HG03025 (cell line): Measurements from ENCODE around the gene TMX1.
"Not testable (repeated sequence)": the region's sequence is repeated elsewhere in the genome, so short reads cannot be mapped to it uniquely, and the experiment has no call there.

Experiments used
- ATAC-seq: cut with Tn5 transposase; IDR thresholded peaks from one replicate; pipeline ENCODE4 v1.9.1; 2021; ENCODE audit warnings: mild to moderate bottlenecking, moderate library complexity; ENCODE audit not compliant: unreplicated experiment, low FRiP score

Gene TMX1, protein sequence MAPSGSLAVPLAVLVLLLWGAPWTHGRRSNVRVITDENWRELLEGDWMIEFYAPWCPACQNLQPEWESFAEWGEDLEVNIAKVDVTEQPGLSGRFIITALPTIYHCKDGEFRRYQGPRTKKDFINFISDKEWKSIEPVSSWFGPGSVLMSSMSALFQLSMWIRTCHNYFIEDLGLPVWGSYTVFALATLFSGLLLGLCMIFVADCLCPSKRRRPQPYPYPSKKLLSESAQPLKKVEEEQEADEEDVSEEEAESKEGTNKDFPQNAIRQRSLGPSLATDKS

DNA sequence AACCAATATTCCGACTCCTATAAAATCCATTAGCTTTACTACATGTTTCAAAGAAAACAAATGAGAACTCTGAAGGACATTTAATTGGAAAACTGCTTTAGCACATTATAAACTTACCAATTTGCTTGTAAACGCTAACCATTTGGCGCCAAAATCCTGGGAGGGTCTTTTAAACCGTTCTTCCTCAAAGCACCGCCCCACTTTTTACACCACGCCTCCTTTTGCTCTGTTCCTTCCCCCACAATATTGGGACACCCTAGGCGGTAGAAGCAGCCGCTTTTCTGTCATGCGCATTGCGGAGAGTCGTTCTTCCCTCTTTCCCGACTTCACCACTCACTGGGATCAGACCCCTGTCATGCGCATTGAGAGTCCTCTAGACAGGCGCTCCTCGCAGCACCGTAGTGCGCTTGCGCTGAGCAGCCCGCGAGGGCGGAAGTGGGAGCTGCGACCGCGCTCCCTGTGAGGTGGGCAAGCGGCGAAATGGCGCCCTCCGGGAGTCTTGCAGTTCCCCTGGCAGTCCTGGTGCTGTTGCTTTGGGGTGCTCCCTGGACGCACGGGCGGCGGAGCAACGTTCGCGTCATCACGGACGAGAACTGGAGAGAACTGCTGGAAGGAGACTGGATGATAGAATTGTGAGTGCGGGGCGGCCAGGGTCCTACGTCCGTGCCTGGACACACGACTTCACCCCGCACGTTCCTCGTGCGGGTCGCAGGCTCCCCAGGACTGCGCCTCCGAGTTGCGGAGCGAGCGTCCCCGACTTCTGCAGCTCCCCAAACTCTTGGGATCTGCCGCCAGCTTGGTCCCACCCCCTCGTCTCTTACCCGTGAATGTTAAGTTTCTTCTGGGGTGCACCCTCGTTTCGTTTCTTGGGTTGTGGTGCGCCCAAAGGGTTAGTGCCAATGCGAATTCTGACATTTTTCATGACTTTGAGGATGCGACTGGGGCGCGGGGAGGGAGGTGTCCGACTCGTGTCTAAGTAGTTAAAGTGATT, at the start of gene TMX1:
Gene TMX1, plus strand, starts transcription at position 435 of the 991 bp plus-strand sequence. Its CDS starts 46 bp downstream, at position 481.
- ATAC-seq = peak; percentile 87

DNA sequence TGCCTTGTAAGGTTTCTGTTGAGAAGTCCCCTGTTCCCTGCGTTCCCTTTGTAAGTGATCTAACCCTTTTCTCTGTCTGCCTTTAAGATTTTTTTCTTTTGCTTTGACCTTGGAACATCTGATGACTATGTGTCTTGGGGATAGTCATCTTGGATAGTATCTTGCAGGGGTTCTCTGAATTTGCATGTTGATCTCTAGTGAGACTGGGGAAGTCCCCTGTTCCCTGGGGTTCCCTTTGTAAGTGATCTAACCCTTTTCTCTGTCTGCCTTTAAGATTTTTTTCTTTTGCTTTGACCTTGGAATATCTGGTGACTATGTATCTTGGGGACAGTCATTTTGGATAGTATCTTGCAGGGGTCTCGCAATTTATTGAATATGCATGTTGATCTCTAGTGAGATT, 38.2 kb upstream of the TMX1 start:
- ATAC-seq = no peak

DNA sequence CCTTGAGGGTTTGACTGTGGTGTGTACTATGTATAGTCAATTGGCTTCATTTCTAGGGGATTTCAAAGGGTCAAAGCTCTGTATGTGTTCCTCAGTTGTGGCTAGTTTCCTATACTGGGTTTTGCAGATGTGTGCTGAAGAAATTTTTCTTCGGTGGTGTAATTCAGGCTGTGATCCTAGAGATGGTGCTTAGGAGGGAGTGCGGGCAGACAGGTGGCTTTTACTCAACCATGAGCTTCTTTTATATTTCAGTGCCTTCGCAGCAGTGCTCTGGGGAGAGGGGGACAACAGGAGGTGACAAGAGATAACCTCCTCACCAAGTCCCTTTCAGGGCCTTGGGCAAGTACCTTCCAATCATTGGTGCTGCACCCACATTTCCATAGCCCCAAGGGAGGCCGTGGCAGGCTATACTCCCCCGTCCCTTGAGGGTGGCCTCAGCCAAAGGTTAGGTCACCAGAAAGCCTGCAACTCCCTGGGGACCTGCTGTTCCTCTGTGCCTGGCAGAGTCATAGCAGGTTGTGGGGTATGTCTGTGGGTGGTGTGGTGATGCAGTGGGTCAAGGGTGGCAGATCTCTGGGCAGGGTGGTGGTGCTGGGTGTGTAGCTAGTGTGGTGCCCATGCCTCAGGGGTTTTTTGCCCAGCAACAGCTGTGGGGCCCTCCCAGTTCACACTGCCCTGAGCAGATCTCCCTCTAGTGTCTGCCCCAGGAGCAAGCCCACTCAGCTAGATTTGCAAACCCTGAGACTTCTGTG, 37.0 kb upstream of the TMX1 start:
- peak; percentile 54 for ATAC-seq

DNA sequence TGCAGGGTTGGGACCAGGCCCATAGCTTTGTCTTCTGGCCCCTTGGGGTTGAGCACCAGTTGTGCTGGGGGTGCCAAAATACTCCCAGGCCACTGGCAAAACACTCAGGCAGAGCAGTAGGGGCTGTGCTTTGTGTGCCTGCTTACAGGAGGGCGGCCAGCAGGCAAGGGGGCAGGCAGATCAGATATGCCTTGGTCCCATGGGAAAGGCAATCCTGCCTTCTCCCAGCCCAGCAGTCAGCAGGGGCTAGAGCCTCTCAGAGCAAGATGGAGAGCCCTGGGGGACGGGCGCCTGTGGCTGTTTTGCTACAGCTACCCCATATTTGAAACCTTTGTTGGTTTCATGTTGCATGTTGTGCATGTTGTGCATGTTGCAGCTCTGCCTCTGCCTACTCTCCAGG, 36.2 kb upstream of the TMX1 start:
- peak; percentile 3 for ATAC-seq

DNA sequence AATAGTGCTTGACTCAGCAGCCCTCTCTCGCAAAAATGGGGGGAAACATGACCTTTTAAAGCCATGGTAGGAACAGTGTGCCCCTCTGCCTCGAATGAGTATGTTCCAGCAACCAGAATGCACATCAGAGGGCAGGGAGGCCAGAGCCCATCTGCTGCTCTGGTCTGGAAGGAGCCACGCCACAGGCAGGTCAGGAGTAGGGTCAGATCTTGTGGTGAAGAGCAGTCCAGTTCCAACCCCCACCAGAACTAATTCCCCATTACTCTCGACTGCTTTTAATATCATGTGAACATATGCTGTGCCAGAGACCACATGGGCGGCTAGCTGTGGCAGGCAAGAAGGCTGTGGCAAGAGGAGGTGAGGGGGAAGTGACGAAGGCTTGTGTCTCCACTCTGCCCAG, 34.6 kb upstream of the TMX1 start:
- no peak for ATAC-seq

DNA sequence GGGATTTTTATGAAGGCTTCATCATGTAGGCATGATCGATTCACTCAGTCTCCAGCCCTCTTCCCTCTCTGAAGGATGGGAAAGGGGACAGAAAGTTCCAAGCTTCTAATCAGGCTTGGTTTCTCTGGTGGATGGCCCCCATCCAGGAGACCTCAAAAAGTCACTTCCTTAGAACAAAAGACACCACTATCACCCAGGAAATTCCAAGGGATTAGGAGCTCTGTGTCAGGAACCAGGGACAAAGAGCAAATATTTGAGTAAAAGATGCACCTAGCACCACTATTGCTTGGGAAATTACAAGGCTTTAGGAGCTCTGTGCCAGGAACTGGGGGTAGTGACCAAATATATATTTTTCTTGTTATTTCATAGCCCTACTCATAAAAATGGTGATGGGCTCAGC, 33.6 kb upstream of the TMX1 start:
- ATAC-seq = no peak

DNA sequence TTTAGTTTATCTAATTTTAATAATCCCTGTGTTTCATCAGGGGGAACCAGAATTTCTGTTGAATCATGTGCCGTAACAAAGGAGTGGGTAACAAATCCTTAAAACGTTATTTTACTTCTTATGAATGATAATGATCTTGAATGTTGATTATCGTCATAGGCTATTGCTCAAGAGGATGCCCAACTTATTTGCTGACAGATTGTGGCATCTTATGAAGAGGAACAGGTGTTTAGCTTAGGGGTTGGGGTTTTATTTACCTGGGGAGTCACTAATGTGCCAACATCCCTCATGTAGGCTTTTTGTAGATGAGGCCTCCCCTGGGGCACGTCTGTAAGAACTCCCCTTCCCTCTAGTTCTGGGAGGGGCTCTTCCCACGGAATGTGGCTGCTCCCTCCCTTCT, 32.4 kb upstream of the TMX1 start:
- ATAC-seq = no peak

DNA sequence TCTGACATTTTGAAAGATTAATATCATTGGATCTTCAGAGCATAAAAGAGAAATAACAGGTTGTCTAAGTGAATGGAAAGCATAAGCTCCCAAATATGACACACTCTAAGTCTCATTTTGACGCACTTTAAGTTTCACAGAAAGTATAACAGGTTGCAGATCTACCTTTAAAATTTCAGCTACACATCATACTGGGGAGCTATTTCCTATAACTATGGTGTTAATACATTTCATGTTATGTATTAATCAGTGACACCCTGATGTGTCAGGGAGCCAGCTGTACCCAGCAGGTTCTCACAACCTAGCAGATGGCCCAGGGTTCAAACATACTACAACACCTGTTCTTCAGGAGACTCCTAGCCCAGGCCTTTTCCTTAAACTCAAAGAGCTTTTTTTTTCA, 31.1 kb upstream of the TMX1 start:
- ATAC-seq = no peak

DNA sequence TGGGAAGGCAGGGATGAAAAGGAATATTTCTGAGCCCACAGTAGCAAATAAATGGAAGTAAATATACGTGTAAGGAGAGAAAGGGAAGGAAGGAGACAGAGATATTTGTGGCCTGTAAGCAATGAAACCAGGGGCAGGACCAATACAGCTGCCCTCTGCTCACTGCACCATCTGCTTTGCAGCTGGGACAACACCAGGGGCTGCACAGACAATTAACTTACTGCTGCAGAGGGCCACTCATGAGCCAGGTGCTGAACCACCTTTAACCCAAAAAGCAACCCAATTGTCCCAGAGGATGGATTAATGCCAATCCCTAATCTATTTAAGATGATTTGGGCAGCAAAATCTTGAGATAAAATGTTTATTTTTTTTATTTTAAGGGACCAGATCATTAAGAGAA, 30.6 kb upstream of the TMX1 start:
- no peak for ATAC-seq

DNA sequence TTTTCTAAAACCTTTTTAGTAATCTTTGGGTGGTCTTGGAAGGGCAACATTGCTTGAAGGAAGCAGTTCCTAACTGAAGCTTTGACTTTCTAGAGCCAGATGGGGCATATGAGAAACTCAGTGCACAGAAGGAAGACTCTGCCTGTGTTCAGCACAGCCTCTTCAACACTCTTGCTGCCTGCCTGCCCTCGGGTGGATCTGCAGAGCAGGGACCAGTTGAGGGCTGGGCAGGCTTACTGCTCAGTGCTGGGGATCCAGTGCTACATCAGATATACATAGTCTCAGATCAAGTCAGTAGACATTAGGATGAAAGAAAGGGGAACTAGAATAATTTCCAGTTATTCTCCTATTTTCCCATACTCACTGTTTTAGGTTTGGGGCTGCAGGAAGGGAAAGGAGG, 29.5 kb upstream of the TMX1 start:
- peak; percentile 49 for ATAC-seq

DNA sequence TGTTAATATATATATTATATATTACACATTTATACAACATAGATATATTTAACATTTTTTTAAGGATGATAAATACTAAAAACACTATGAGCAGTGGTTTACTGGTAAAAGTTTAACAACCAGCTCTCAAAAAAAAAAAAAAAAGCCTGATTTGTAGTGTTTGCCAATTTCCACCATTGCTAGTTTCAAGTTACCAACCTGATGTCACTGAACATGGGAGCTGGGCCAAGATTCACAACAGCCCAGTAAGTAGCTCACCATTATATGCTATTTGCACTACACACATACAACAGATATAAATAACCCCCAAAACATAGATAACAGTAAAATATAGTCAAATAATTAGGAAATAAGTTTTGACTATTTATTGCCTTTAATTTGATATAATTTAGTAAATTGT, 28.9 kb upstream of the TMX1 start:
- ATAC-seq = no peak

DNA sequence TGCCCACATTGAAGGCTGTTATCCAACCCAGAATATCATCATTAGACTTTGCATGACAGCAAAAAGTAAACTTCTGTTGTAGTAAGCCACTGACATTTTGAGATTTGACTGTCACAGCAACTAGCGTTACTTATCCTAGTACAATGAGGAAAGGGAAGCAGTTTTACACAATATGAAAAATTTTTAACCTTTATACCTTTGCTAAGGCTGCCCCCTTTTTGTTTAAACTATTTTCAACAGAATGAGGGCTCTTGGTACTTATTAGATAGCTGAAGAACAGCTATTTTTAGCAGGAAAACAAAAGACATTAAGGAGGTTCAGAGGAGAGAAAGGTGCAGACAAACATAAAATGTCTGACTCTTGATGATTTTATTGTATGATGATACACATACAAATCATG, 23.4 kb upstream of the TMX1 start:
- no peak for ATAC-seq

DNA sequence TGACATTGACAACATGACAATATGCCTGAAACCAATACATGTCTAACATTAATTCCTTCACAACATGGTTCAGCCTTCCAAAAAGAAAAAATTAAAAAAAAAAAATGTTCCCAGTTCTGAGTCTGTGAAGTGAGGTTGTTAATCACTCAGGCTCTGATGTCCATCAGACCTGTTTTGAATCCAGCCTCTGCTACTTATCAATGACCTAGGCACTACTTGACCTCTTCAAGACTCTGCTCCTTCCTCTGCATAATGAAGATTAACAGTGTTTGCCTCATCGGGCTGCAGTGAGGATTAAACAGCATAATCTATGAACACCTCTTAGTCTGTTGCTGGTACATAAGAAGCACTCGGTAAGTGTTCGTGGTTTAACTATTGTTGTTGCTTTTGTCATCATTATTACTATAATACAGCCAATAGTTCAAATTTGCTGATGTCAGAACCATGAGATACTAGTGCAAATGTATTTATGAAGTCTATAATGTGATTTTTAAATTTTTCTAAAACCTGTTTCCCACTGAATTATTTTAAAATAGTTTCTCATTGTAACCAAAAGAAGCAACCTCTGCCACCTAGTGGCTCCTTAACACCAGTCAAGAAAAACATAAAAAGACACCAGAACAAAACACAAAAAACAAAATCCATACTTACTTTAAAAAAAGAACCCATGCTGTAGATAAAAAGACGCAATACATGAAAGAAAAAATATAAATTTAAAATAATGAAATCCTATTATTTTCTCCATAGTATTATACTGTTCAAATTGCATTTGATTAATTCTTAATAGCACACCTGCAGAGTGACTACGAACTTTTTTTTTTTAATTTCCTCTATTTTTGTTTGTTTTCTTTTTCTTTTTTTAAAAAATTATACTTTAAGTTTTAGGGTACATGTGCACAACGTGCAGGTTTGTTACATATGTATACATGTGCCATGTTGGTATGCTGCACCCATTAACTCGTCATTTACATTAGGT, 20.3 kb upstream of the TMX1 start:
- no peak for ATAC-seq

DNA sequence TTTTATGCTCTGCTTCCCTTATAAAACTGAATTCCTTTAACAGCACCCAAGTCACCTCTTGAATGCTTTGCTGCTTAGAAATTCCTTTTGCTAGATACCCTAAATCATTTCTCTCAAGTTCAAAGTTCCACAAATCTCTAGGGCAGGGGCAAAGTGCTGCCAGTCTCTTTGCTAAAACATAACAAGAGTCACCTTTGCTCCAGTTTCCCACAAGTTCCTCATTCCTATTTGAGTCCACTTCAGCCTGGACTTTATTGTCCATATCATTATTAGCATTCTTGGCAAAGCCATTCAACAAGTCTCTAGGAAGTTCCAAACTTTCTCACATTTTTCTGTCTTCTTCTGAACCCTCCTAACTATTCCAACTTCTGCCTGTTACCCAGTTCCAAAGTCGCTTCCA, 16.6 kb upstream of the TMX1 start:
- not testable (repeated sequence) for ATAC-seq

DNA sequence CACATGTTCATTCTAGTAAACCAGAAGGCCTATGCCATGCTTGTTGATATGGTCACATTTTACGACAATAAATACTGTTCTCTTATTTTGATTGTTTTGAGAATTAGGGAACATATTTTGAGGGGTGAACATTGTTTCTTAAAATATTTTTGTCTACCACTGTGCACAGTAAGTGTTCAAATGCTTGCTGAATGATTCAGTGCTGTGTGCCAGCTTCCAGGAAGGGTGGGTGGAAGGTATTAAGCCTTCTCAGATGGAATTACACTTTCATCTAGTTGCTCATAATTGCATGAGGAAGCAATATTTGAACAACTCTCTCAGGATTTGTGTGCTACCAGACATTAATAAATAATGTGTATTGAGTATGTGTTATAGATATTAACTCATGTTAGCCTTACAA, 15.5 kb upstream of the TMX1 start:
- no peak for ATAC-seq

DNA sequence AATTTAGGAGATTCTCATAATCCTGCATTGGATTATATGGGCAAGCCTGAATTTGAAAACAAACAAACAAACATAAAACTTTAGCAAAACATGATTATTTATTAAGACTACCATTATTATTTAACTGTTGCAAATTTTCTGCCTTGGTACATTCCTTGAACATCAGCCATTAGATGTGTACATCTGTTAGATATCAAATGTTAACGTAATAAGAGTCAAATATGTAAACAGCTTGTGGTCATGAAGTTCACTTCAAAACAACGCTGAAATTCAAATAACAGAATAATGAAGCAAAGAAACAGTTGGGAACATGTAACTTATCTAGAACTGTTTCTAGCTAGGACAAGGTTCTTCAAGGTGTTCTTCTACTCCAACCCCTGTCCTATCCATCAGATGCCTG, 14.3 kb upstream of the TMX1 start:
- ATAC-seq = no peak

DNA sequence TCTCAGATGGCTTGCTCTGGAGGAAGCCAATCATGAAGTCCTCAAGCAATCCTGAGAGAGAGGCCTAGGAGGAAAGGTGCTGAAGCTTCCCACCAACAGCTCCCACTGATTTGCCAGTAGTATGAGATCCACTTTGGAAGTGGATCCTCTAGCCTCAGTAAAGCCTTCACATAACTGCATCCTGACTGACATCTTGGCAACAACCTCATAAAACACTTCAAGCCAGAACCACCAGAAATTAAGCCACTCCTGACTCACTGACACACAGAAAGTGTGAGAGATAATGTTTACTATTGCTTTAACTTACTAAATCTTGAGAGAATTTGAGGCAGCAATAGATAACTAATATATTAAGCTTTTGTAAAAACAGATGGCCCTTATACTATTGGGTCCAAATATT, 11.7 kb upstream of the TMX1 start:
- ATAC-seq = no peak

DNA sequence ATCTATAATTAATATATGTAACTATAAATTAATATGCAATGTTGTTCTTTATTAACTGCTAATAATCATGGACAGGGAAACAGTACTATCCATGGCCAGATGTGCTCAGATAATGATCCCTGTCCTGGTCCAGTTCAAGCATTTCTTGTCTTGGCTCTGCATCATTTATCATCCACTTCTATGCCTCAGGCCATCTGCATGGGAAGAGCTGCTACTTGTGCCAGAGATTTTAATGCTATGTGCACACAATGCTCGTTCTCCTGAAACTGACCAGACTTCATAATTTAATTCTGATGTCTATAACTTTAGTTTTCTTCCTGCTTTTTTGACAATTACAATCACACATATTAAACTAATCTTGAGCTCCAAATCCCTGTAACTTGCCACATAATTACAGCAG, 11.2 kb upstream of the TMX1 start:
- no peak for ATAC-seq

DNA sequence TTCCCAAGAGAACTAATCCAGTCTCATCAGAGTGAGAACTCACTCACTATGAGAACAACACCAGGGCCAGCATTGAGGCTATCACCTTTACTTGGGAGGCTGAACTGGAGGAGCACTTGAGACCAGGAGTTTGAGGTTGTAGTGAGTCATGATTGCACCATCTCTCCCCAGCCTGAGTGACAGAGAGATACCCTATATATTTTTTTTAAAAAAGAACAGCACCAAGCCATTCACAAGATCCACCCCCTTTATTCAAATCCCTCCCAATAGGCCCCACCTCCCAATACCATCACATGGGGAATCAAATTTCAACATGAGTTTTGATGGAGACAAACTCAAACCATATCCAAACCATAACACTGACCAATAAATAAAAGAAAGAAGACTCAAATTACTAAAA, 3.7 kb upstream of the TMX1 start:
- ATAC-seq = no peak

DNA sequence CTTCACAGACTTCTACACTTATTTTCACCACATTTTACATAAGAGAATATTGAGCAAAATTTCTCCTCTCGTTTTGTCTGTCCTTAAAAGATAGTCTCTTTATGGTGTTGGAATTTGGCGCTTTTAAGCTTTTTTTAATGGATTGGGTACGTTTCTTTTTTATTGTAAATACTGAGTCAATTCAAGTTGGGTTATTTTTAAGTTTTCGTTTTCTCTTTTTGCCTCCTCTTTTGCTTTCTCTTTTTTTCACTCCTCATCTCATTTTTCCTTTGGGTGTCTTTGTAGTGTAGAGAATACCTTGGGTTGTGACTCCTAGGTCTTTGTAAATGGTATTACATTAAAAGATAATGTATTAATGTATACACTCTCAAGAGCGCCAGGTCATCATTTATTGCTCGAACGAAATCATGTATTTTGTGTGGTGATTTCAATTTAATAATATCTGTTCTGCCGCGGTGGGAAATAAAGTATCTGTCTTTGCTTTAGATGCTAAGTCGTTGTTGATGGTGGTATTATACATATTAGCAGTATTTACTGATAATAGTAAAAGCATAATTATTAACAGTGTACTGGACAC, 845 bp downstream of the TMX1 start:
- ATAC-seq = no peak
